Right renal cortex interstitium (tissue), 3 donors: Measurements from ENCODE around the gene DARS1. TPM values are rescaled to one million over a fixed set of nuclear protein-coding genes. Genes with fewer than 3 reads are reported as not detected.
"Not testable (repeated sequence)": the region's sequence is repeated elsewhere in the genome, so short reads cannot be mapped to it uniquely, and the experiment has no call there.

Experiments used
- DNase-seq, 3 donors: peaks; one replicate each; pipeline ENCODE4 v3.0.0-alpha.2; 2013; ENCODE audit warnings: low read depth in 3 of 3, low spot score in 2 of 3
- polyA plus RNA-seq, 3 donors: library from polyadenylated mRNA; unstranded; fragments of 120-200 nt; gene quantifications; one replicate each; pipeline ENCODE4 v1.2.1, GENCODE V29; 2013; ENCODE audit not compliant: insufficient read length in 3 of 3

DARS1 gene
- polyA plus RNA-seq, 3 donors, result 152 to 170 (median 156) TPM

- no peak for DNase-seq
These were observed 92.0 kb downstream of the DARS1 start for GRCh38 chr2:135893374-135893794.

GRCh38 chr2:135890835-135891234 is 94.6 kb downstream of the DARS1 start:
- no peak for DNase-seq

GRCh38 chr2:135890149-135890548 is 95.3 kb downstream of the DARS1 start:
- DNase-seq, result no peak

GRCh38 chr2:135888587-135888986 is 96.8 kb downstream of the DARS1 start:
- not testable (repeated sequence) for DNase-seq

- no peak for DNase-seq
These were observed 99.7 kb downstream of the DARS1 start for GRCh38 chr2:135885709-135886108.

- no peak for DNase-seq
These were observed 103.0 kb downstream of the DARS1 start for GRCh38 chr2:135882415-135882814.

- DNase-seq, result not testable (repeated sequence)
These were observed 108.7 kb downstream of the DARS1 start for GRCh38 chr2:135876770-135877169.

GRCh38 chr2:135876066-135876711 is 109.2 kb downstream of the DARS1 start, which contains the start of gene MCM6:
Gene MCM6 (minus strand): TSS chr2:135876443. CDS start chr2:135876365, 78 bp downstream.
- DNase-seq, result peak; percentile 93 to 97 (median 96)

- DNase-seq, result peak in 2 of 3 donors; percentile 17 to 19
These were observed 109.8 kb downstream of the DARS1 start for GRCh38 chr2:135875491-135876065.

GRCh38 chr2:135874777-135875365 is 110.6 kb downstream of the DARS1 start:
- DNase-seq, result no peak

GRCh38 chr2:135870571-135870970 is 114.9 kb downstream of the DARS1 start:
- no peak for DNase-seq

GRCh38 chr2:135863233-135863632 is 122.2 kb downstream of the DARS1 start:
- no peak for DNase-seq

- no peak for DNase-seq
These were observed 122.7 kb downstream of the DARS1 start for GRCh38 chr2:135862718-135863117.

Other genes with a start within 250 kb of the DARS1 start
- gene UBXN4, start 243.8 kb downstream of the DARS1 start, polyA plus RNA-seq, result 100 to 1,000 TPM; 149 to 168 (median 153) TPM
- gene LCT, start 148.4 kb downstream of the DARS1 start, polyA plus RNA-seq, result under 1 TPM in 1 of 3 donors, not detected in 2; 0.03 TPM
- gene MCM6, start 109.2 kb downstream of the DARS1 start, polyA plus RNA-seq, result 10 to 100 TPM; 70.4 to 76.7 (median 75.8) TPM
- 10 to 100 TPM; 54.4 to 59.6 (median 57.8) TPM for gene CXCR4, start 132.5 kb upstream of the DARS1 start, polyA plus RNA-seq